ENCODE results near the gene ZMYND8.

GRCh38 chr20:47244451-47244850 is 112.0 kb downstream of the ZMYND8 start:
- TF ChIP-seq TAF1 (IDR thresholded peaks at IDR 0.05; ENCODE audit: borderline replicate concordance, insufficient read depth, low read length) (no peak), REST (IDR thresholded peaks at IDR 0.05; ENCODE audit: insufficient read depth in 1 of 2, low read depth in 2 of 2, low read length in 2 of 2) (no peak)

Measured in PFSK-1 (cell line).